ENCODE data around the gene CD248.

The CD248 gene

GRCh38 chr11:66349084-66349386 lies 32.2 kb upstream of the CD248 start:
- FAIRE-seq (no peak), DNase-seq (ENCODE audit: insufficient read length) (no peak)

GRCh38 chr11:66347425-66348276 lies 30.8 kb upstream of the CD248 start, which contains the start of gene B4GAT1:
Gene B4GAT1 (minus strand): TSS chr11:66347629. CDS start chr11:66347545, 84 bp downstream.
- TF ChIP-seq TAF1 (IDR thresholded peaks at IDR 0.05; ENCODE audit: borderline replicate concordance, low read depth, low read length) (no peak), POLR2A (IDR thresholded peaks at IDR 0.05; ENCODE audit: low read depth, low read length) (peak; percentile 67; the same call in 1 of the 2 replicates), POLR2AphosphoS5 (IDR thresholded peaks at IDR 0.05; ENCODE audit: low read depth, low read length) (peak; percentile 14; the same call in 1 of the 2 replicates)
- peak; percentile 84 for FAIRE-seq

More at GRCh38 chr11:66349084-66349386, 32.2 kb upstream of the CD248 start:
- TF ChIP-seq POLR2AphosphoS5 (IDR thresholded peaks at IDR 0.05; ENCODE audit: low read depth, low read length) (no peak), POLR2A (IDR thresholded peaks at IDR 0.05; ENCODE audit: low read depth, low read length) (no peak), TAF1 (IDR thresholded peaks at IDR 0.05; ENCODE audit: borderline replicate concordance, low read depth, low read length) (no peak)

GRCh38 chr11:66346476-66347424 lies 29.9 kb upstream of the CD248 start:
- no peak for DNase-seq (ENCODE audit: insufficient read length)
- no peak for TF ChIP-seq POLR2A (IDR thresholded peaks at IDR 0.05; ENCODE audit: low read depth, low read length)
- TF ChIP-seq POLR2AphosphoS5 (IDR thresholded peaks at IDR 0.05; ENCODE audit: low read depth, low read length): no peak
- TF ChIP-seq TAF1 (IDR thresholded peaks at IDR 0.05; ENCODE audit: borderline replicate concordance, low read depth, low read length): no peak
- FAIRE-seq: peak; percentile 58

More at GRCh38 chr11:66347425-66348276, 30.8 kb upstream of the CD248 start, which contains the start of gene B4GAT1:
- DNase-seq (ENCODE audit: insufficient read length): peak; percentile 63

DNA sequence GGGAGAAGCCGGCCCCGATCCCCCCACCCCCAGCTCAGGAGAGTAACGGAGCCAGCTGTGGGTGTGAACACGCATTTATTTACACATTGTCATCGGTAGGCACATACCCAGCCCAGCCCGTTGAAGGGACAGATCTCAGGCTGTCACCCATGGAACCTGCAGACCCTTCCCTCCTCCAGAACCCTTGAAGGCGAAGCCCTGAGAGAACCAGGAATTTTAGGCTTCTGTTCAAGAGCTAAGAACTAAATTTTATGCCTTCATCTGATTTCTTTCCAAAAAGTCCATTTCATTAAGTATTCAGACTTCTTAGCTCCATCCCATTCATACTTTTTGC lies 28.4 kb upstream of the CD248 start:
- FAIRE-seq (no peak), DNase-seq (ENCODE audit: insufficient read length) (no peak)

GRCh38 chr11:66344550-66345315 lies 27.9 kb upstream of the CD248 start, which contains the start of gene BRMS1:
Gene BRMS1 (minus strand): TSS chr11:66345104. CDS start chr11:66342234, 2,870 bp downstream.
- FAIRE-seq: peak; percentile 99
- peak; percentile 97 for DNase-seq (ENCODE audit: insufficient read length)
- TF ChIP-seq POLR2AphosphoS5 (IDR thresholded peaks at IDR 0.05; ENCODE audit: low read depth, low read length): peak; percentile 94
- TF ChIP-seq TAF1 (IDR thresholded peaks at IDR 0.05; ENCODE audit: borderline replicate concordance, low read depth, low read length): peak; percentile 66; the same call in 1 of the 2 replicates
- TF ChIP-seq POLR2A (IDR thresholded peaks at IDR 0.05; ENCODE audit: low read depth, low read length): peak; percentile 97

More for the DNA sequence above, 28.4 kb upstream of the CD248 start:
- TF ChIP-seq POLR2AphosphoS5 (IDR thresholded peaks at IDR 0.05; ENCODE audit: low read depth, low read length) (no peak), POLR2A (IDR thresholded peaks at IDR 0.05; ENCODE audit: low read depth, low read length) (no peak), TAF1 (IDR thresholded peaks at IDR 0.05; ENCODE audit: borderline replicate concordance, low read depth, low read length) (no peak)

GRCh38 chr11:66343176-66343575 lies 26.3 kb upstream of the CD248 start:
- FAIRE-seq: no peak
- DNase-seq (ENCODE audit: insufficient read length): no peak
- TF ChIP-seq TAF1 (IDR thresholded peaks at IDR 0.05; ENCODE audit: borderline replicate concordance, low read depth, low read length) (no peak), POLR2A (IDR thresholded peaks at IDR 0.05; ENCODE audit: low read depth, low read length) (no peak), POLR2AphosphoS5 (IDR thresholded peaks at IDR 0.05; ENCODE audit: low read depth, low read length) (no peak)

- FAIRE-seq (no peak), DNase-seq (ENCODE audit: insufficient read length) (no peak)
- TF ChIP-seq POLR2AphosphoS5 (IDR thresholded peaks at IDR 0.05; ENCODE audit: low read depth, low read length) (peak; percentile 41; the same call in 1 of the 2 replicates), POLR2A (IDR thresholded peaks at IDR 0.05; ENCODE audit: low read depth, low read length) (no peak), TAF1 (IDR thresholded peaks at IDR 0.05; ENCODE audit: borderline replicate concordance, low read depth, low read length) (no peak)
These were observed 24.8 kb upstream of the CD248 start for GRCh38 chr11:66341502-66342126.

- TF ChIP-seq TAF1 (IDR thresholded peaks at IDR 0.05; ENCODE audit: borderline replicate concordance, low read depth, low read length) (no peak), POLR2A (IDR thresholded peaks at IDR 0.05; ENCODE audit: low read depth, low read length) (no peak)
- DNase-seq (ENCODE audit: insufficient read length): no peak
- FAIRE-seq: no peak
These were observed 24.0 kb upstream of the CD248 start for GRCh38 chr11:66340596-66341501.

- FAIRE-seq (no peak), DNase-seq (ENCODE audit: insufficient read length) (no peak)
- TF ChIP-seq TAF1 (IDR thresholded peaks at IDR 0.05; ENCODE audit: borderline replicate concordance, low read depth, low read length) (no peak), POLR2A (IDR thresholded peaks at IDR 0.05; ENCODE audit: low read depth, low read length) (no peak), POLR2AphosphoS5 (IDR thresholded peaks at IDR 0.05; ENCODE audit: low read depth, low read length) (no peak)
These were observed 23.0 kb upstream of the CD248 start for GRCh38 chr11:66339686-66340483.

All from GM12892 (cell line).